Measurements from ENCODE around the gene NTM. TPM values are rescaled to one million over a fixed set of nuclear protein-coding genes. Genes with fewer than 3 reads are reported as not detected.
A peak's percentile ranks its signal among the peaks of the same experiment; 100 is the strongest.

Gene NTM
- total RNA-seq, 1 experiment from 2014 or later: 8.6 TPM

- no peak overlapping the region for H3K27ac ChIP-seq (ENCODE audit: low read depth, low read length, poor library complexity, severe bottlenecking)
- intact Hi-C loops (cut with micrococcal nuclease; ENCODE audit: unreplicated experiment): no loop called here
Measured at GRCh38 chr11:131894615-131895544, 524.5 kb downstream of the NTM start.

GRCh38 chr11:131895865-131896264 lies 525.5 kb downstream of the NTM start:
- CTCF ChIA-PET: no interaction called here
- H3K4me1 ChIP-seq (ENCODE audit: insufficient read depth, low read length, poor library complexity, severe bottlenecking): peaks cover 45% of the 10 kb centered on the region
- no peak for DNase-seq (ENCODE audit: low spot score)
- intact Hi-C loops (cut with micrococcal nuclease; ENCODE audit: unreplicated experiment): no loop called here
- no peak overlapping the region for H3K4me3 ChIP-seq (ENCODE audit: low read depth, low read length, poor library complexity, severe bottlenecking)
- H3K27ac ChIP-seq (ENCODE audit: low read depth, low read length, poor library complexity, severe bottlenecking): no peak overlapping the region
- no peaks in the 10 kb centered on the region for H3K27me3 ChIP-seq (replicated peaks; ENCODE audit: insufficient read depth, low read depth, low read length, poor library complexity)
- BruUV-seq (replicated peaks): no TSS peak
- no peaks in the 10 kb centered on the region for H3K36me3 ChIP-seq (ENCODE audit: insufficient read depth, low read length, poor library complexity, severe bottlenecking)
- H3K9me3 ChIP-seq (ENCODE audit: low read depth, low read length, poor library complexity, severe bottlenecking): no peaks in the 10 kb centered on the region
- TF ChIP-seq EZH2 (IDR thresholded peaks at IDR 0.05; ENCODE audit: borderline replicate concordance, low read depth, low read length, poor library complexity, severe bottlenecking): no peak
- 0 out of 2 replicates have a peak, but pooled peaks have one; percentile 25 for TF ChIP-seq CTCF (conservative IDR thresholded peaks at IDR 0.05; ENCODE audit: low read depth, low read length)
- POLR2A ChIA-PET (ENCODE audit: low non-redundant PET): no interaction called here

More at GRCh38 chr11:131894615-131895544, 524.5 kb downstream of the NTM start:
- Histone ChIP-seq H3K4me3 (ENCODE audit: low read depth, low read length, poor library complexity, severe bottlenecking) (no peak overlapping the region), H3K9me3 (ENCODE audit: low read depth, low read length, poor library complexity, severe bottlenecking) (no peaks in the 10 kb centered on the region), H3K36me3 (ENCODE audit: insufficient read depth, low read length, poor library complexity, severe bottlenecking) (no peaks in the 10 kb centered on the region), H3K27me3 (replicated peaks; ENCODE audit: insufficient read depth, low read depth, low read length, poor library complexity) (no peaks in the 10 kb centered on the region), H3K4me1 (ENCODE audit: insufficient read depth, low read length, poor library complexity, severe bottlenecking) (peaks cover 45% of the 10 kb centered on the region)
- no peak for DNase-seq (ENCODE audit: low spot score)
- no peak for TF ChIP-seq CTCF (conservative IDR thresholded peaks at IDR 0.05; ENCODE audit: low read depth, low read length)
- no peak for TF ChIP-seq EZH2 (IDR thresholded peaks at IDR 0.05; ENCODE audit: borderline replicate concordance, low read depth, low read length, poor library complexity, severe bottlenecking)
- BruUV-seq (replicated peaks): no TSS peak
- ChIA-PET CTCF (no interaction called here), POLR2A (ENCODE audit: low non-redundant PET) (no interaction called here)

GRCh38 chr11:131896978-131897615 lies 526.7 kb downstream of the NTM start:
- TF ChIP-seq EZH2 (IDR thresholded peaks at IDR 0.05; ENCODE audit: borderline replicate concordance, low read depth, low read length, poor library complexity, severe bottlenecking): no peak
- no peak for TF ChIP-seq CTCF (conservative IDR thresholded peaks at IDR 0.05; ENCODE audit: low read depth, low read length)
- intact Hi-C loops (cut with micrococcal nuclease; ENCODE audit: unreplicated experiment): no loop called here
- Histone ChIP-seq H3K27me3 (replicated peaks; ENCODE audit: insufficient read depth, low read depth, low read length, poor library complexity) (no peaks in the 10 kb centered on the region), H3K27ac (ENCODE audit: low read depth, low read length, poor library complexity, severe bottlenecking) (no peak overlapping the region), H3K36me3 (ENCODE audit: insufficient read depth, low read length, poor library complexity, severe bottlenecking) (no peaks in the 10 kb centered on the region), H3K9me3 (ENCODE audit: low read depth, low read length, poor library complexity, severe bottlenecking) (no peaks in the 10 kb centered on the region), H3K4me1 (ENCODE audit: insufficient read depth, low read length, poor library complexity, severe bottlenecking) (peaks cover 49% of the 10 kb centered on the region), H3K4me3 (ENCODE audit: low read depth, low read length, poor library complexity, severe bottlenecking) (no peak overlapping the region)
- CTCF ChIA-PET: no interaction called here
- POLR2A ChIA-PET (ENCODE audit: low non-redundant PET): no interaction called here
- BruUV-seq (replicated peaks): no TSS peak
- no peak for DNase-seq (ENCODE audit: low spot score)
